Right atrium auricular region (tissue), 2 donors: Measurements from ENCODE around the gene CCNY. TPM values are rescaled to one million over a fixed set of nuclear protein-coding genes. Genes with fewer than 3 reads are reported as not detected.
A peak's percentile ranks its signal among the peaks of the same experiment; 100 is the strongest.

Experiments used
- DNase-seq: peaks from one replicate; pipeline ENCODE4 v3.0.0-alpha.2; 2019; ENCODE audit warnings: low spot score
- H3K27ac ChIP-seq, 2 donors: fragments of 200-600 bp; sonication (generic); 1 replicate in 1 of 2; 2 replicates in 1 of 2; pipeline ENCODE4 v1.5.1; 2016 to 2019
- H3K27me3 ChIP-seq, 2 donors: fragments of 200-600 bp; sonication (generic); one replicate each; pipeline versions ENCODE4 v1.5.1 to v1.6.0; 2017 to 2019
- H3K36me3 ChIP-seq: fragments of 200-600 bp; sonication (generic); one replicate; pipeline ENCODE4 v1.5.1; 2016
- H3K4me1 ChIP-seq, 2 donors: fragments of 200-600 bp; sonication (generic); one replicate each; pipeline versions ENCODE4 v1.5.1 to v1.6.0; 2017 to 2019
- H3K4me3 ChIP-seq, 2 donors: fragments of 200-600 bp; sonication (generic); 1 replicate in 1 of 2; 2 replicates in 1 of 2; pipeline ENCODE4 v1.5.1; 2017 to 2019; ENCODE audit warnings: mild to moderate bottlenecking in 1 of 2, moderate library complexity in 1 of 2
- H3K9me3 ChIP-seq, 2 donors: fragments of 200-600 bp; sonication (generic); one replicate each; pipeline ENCODE4 v1.5.1; 2019
- CTCF ChIP-seq, 2 donors: fragments of 200-600 bp; sonication (generic); IDR thresholded peaks; one replicate each; pipeline ENCODE4 v1.5.1; 2019; ENCODE audit warnings: antibody characterized with exemption in 2 of 2
- total RNA-seq, 2 donors: library from RNA; depleted of rRNA; stranded (reverse); fragments of >200 nt; gene quantifications; one replicate each; pipeline ENCODE4 v1.1.0, GENCODE V29; 2016

The CCNY gene
- total RNA-seq, 2 donors from 2014 or later = 35.6 to 58.1 TPM

GRCh38 chr10:35470248-35470924 lies 134.1 kb downstream of the CCNY start:
- H3K36me3 ChIP-seq = no peaks in the 10 kb centered on the region
- DNase-seq = no peak
- H3K9me3 ChIP-seq = no peaks in the 10 kb centered on the region
- no peaks in the 10 kb centered on the region for H3K27me3 ChIP-seq
- no peak overlapping the region for H3K4me3 ChIP-seq
- TF ChIP-seq CTCF (IDR thresholded peaks at IDR 0.05) = no peak
- peak overlapping the region in 1 of 2 donors; percentile 3 for H3K27ac ChIP-seq
- peaks cover 0 to 65% of the 10 kb centered on the region in 2 donors for H3K4me1 ChIP-seq

GRCh38 chr10:35470925-35471315 lies 134.6 kb downstream of the CCNY start:
- no peak for DNase-seq
- H3K9me3 ChIP-seq = no peaks in the 10 kb centered on the region
- no peak for TF ChIP-seq CTCF (IDR thresholded peaks at IDR 0.05)
- peaks cover 0 to 61% of the 10 kb centered on the region in 2 donors for H3K4me1 ChIP-seq
- no peak overlapping the region for H3K4me3 ChIP-seq
- H3K27me3 ChIP-seq = no peaks in the 10 kb centered on the region
- H3K27ac ChIP-seq = peak overlapping the region in 1 of 2 donors; percentile 3
- H3K36me3 ChIP-seq = no peaks in the 10 kb centered on the region

- DNase-seq = no peak
- Histone ChIP-seq H3K4me3 (no peak overlapping the region), H3K9me3 (no peaks in the 10 kb centered on the region), H3K27me3 (no peaks in the 10 kb centered on the region), H3K36me3 (no peaks in the 10 kb centered on the region), H3K27ac (peak overlapping the region in 1 of 2 donors; percentile 3), H3K4me1 (peaks cover 0 to 55% of the 10 kb centered on the region in 2 donors)
- no peak for TF ChIP-seq CTCF (IDR thresholded peaks at IDR 0.05)
These were observed 135.1 kb downstream of the CCNY start for GRCh38 chr10:35471435-35471834.

- TF ChIP-seq CTCF (IDR thresholded peaks at IDR 0.05) = no peak
These were observed 143.8 kb downstream of the CCNY start for GRCh38 chr10:35480142-35480541.

GRCh38 chr10:35481413-35481812 lies 145.1 kb downstream of the CCNY start:
- no peak overlapping the region for H3K27ac ChIP-seq
- H3K4me1 ChIP-seq = peaks cover 0 to 3% of the 10 kb centered on the region in 2 donors
- H3K9me3 ChIP-seq = no peaks in the 10 kb centered on the region
- no peak overlapping the region for H3K4me3 ChIP-seq
- TF ChIP-seq CTCF (IDR thresholded peaks at IDR 0.05) = no peak
- no peaks in the 10 kb centered on the region for H3K27me3 ChIP-seq
- no peaks in the 10 kb centered on the region for H3K36me3 ChIP-seq
- no peak for DNase-seq

More at GRCh38 chr10:35480142-35480541, 143.8 kb downstream of the CCNY start:
- Histone ChIP-seq H3K4me3 (no peak overlapping the region), H3K27ac (no peak overlapping the region), H3K27me3 (no peaks in the 10 kb centered on the region), H3K9me3 (no peaks in the 10 kb centered on the region), H3K36me3 (no peaks in the 10 kb centered on the region), H3K4me1 (no peaks in the 10 kb centered on the region)
- DNase-seq = no peak
